ENCODE measurements around the gene AQP6.

AQP6 gene

DNA sequence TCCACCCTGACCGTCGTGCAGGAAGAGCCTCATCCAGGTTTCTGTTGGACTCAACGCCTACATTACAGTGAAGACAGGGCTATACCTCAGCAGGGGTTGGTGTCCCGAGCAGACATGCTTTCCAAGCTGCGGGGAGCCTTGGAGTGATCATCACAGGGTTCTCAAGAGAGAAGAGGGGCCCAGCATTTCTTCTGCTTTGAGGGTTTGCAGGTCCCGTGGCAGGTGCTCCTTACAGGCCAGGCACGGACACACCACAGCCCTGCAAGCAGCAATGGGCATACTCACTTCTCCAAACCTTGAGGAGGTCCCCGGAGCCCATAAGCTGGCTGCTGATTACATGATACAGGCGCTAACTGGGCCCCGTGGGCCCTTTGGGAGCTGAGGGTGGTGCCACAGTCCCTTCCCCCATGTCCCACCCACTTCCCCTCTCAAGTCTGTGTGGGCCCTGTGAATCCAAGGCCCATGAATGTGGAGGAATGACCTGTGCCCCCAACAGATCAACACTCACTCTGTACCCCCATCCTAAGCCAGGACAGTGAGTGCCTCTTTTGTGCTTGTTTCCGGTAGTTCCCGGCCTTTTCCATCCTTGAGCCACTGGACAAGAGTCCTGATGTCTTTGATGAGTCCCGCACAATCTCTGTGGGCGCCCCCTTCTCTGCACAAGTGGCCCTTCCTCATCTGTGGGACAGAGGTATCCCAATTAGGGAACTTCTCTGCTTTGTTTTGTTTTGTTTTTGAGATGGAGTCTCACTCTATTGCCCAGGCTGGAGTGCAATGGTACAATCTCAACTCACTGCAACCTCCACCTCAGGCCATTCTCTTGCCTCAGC lies 21.1 kb upstream of the AQP6 start:
- DNase-seq (ENCODE audit: low read depth, low spot score), result no peak
- in situ Hi-C loops (cut with HindIII; ENCODE audit: low sequenced_read_pairs), result no loop called here
- H3K4me3 ChIP-seq (ENCODE audit: low read depth, low read length), result no peak overlapping the region
- TF ChIP-seq, protein P1, sequence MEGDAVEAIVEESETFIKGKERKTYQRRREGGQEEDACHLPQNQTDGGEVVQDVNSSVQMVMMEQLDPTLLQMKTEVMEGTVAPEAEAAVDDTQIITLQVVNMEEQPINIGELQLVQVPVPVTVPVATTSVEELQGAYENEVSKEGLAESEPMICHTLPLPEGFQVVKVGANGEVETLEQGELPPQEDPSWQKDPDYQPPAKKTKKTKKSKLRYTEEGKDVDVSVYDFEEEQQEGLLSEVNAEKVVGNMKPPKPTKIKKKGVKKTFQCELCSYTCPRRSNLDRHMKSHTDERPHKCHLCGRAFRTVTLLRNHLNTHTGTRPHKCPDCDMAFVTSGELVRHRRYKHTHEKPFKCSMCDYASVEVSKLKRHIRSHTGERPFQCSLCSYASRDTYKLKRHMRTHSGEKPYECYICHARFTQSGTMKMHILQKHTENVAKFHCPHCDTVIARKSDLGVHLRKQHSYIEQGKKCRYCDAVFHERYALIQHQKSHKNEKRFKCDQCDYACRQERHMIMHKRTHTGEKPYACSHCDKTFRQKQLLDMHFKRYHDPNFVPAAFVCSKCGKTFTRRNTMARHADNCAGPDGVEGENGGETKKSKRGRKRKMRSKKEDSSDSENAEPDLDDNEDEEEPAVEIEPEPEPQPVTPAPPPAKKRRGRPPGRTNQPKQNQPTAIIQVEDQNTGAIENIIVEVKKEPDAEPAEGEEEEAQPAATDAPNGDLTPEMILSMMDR (IDR thresholded peaks at IDR 0.05; ENCODE audit: low read depth, low read length), result no peak

DNA sequence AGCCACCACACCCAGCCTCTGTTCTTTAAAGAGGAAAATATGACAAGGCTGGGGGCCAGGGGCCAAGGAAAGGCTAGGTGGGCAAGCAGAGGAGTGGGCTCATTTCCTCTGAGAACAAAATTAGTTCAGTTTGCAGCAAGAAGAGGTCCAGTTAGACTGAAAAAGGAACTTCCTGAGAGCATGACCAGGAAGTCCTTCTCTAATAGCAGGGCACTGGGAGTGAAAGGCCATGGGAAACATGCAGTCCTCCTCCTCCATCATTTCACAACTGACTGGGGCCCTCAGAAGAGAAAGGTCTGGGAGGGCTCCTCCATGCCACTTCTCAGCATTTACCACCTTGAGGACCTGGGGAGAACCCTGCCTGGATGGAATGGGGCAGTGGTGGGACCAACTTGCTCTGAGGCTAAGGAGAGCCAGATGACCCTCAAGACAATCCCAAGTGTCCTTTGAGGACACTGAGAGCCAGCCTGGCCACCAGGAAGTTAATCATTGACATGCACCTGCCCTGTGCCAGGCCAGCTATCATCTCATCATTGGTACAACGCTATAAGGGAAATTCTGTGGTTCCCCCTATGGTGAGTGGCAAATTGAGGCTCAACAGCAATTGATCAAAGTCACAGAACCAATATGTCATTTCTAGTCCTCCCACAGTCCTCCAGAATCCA lies 20.2 kb upstream of the AQP6 start:
- no peak overlapping the region for H3K4me3 ChIP-seq (ENCODE audit: low read depth, low read length)
- in situ Hi-C loops (cut with HindIII; ENCODE audit: low sequenced_read_pairs), result no loop called here
- TF ChIP-seq, protein P1 (IDR thresholded peaks at IDR 0.05; ENCODE audit: low read depth, low read length), result no peak
- DNase-seq (ENCODE audit: low read depth, low spot score), result no peak

DNA sequence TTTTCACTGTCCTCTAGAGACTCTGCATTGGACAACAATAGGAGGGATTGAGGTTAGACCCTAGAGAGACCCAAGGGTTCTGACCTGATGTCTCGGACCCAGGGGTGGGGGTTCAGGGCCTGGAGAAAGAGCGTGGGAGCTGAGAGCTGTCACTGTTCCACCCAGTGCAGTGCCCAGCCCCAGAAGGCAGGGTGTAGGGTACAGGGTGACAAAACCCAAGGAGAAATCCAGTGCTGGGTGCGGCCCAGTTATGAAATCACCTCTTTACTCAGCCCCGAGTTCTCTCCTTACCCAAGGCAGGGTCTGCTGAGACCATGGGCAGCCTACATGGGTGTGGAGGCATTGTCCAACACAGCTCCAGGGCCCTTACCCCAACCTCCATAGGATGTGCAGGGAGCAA lies 19.6 kb upstream of the AQP6 start:
- no peak for DNase-seq (ENCODE audit: low read depth, low spot score)
- in situ Hi-C loops (cut with HindIII; ENCODE audit: low sequenced_read_pairs), result no loop called here
- no peak overlapping the region for H3K4me3 ChIP-seq (ENCODE audit: low read depth, low read length)
- TF ChIP-seq, protein P1 (IDR thresholded peaks at IDR 0.05; ENCODE audit: low read depth, low read length), result no peak

DNA sequence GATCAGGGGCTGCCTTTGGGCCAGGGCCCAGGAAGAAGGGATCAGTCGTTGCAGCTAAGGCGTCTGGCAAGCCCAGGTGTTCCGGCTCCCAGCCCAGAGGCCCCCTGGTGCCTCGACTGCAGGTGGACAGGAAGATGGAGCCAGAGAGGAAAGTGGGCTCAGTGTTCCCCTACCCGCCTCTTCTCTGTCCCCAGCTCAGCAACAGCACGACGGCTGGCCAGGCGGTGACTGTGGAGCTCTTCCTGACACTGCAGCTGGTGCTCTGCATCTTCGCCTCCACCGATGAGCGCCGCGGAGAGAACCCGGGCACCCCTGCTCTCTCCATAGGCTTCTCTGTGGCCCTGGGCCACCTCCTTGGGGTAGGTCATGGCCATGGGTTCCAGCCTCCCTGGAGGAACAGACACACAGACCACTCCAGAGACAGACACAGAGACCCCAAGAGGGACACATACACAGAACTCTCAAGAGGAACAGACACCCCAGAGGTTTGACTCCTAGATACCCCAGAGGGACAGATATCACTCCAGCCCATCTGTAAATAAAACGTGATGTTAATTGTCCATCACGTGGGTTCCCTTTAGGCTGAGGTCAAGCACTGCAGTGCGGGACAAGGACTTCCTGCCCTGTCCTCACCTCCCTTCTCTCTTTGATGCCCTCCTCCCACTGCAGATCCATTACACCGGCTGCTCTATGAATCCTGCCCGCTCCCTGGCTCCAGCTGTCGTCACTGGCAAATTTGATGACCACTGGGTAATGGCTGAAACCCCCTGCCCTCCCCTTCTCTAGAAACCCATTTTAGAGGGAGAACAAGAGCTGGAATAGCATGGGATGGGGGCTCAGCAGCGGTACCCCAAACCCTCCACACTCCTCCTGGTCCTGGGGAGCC lies 18.5 kb upstream of the AQP6 start:
- in situ Hi-C loops (cut with HindIII; ENCODE audit: low sequenced_read_pairs), result no loop called here
- TF ChIP-seq, protein P1 (IDR thresholded peaks at IDR 0.05; ENCODE audit: low read depth, low read length), result no peak
- DNase-seq (ENCODE audit: low read depth, low spot score), result no peak
- no peak overlapping the region for H3K4me3 ChIP-seq (ENCODE audit: low read depth, low read length)

DNA sequence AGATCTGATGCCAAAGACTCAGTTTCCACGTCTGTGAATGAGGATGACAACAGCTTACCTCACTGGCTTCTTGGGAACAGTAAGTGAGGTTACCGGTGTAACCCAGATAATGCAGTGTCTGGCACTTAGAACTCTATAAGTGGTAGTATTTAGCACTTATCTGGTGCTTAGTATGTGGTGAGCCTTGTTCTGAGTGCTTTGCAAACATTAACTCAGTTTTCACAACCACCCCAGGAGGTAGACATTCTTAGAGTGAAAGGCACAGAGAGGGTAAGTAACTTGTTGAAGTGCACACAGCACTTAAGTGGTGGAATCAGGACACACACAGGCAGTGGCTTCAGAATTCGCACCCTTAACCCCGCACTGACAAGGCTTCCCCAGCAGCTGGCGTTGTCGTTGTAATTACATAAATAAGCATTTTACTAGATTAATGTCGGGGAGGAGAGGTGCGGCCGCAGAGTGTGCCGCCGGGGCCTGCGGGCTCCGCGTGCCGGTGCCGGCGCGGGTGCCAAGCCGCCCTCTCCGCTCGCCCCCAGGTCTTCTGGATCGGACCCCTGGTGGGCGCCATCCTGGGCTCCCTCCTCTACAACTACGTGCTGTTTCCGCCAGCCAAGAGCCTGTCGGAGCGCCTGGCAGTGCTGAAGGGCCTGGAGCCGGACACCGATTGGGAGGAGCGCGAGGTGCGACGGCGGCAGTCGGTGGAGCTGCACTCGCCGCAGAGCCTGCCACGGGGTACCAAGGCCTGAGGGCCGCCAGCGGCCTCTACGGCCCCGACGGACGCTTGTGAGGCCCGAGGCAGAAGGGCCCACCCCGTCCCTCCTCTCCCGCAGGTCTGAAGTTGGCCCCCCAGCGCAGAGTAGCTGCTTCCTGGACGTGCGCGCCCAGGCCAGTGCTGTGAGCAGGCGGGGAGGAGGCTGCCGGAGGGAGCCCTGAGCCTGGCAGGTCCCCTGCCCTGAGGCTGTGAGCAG lies 17.6 kb upstream of the AQP6 start:
- no peak for DNase-seq (ENCODE audit: low read depth, low spot score)
- TF ChIP-seq, protein P1 (IDR thresholded peaks at IDR 0.05; ENCODE audit: low read depth, low read length), result no peak
- in situ Hi-C loops (cut with HindIII; ENCODE audit: low sequenced_read_pairs), result no loop called here
- no peak overlapping the region for H3K4me3 ChIP-seq (ENCODE audit: low read depth, low read length)
